ENCODE data around the gene IRF2.

The IRF2 gene

DNA sequence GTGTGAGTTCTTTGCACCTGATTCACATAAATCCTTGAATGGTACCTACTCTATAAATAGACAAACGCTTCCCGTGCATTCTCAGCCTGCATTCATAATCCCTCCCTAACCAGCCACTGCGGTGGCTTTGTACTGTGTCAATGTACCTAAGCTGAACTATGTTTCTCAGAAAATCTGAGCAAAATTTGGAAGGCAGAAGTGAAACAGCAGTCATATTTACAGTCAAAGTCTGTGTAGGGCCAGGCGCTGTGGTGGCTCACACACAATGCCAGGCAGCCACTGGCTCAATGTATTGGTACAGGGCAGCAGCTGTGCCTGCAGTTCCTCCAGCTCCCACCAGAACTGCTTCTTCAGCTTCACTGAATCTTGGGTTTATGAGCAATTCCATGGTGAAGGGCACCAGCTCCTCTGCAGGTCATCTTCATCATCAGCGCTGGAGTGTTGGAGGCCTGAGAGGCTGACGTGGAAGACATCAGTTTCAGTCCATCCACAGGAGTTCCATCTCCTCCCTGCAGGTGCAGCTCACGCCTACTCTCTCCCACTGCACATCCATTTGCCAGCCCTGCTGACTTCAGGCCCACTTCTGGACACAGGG lies 32.3 kb upstream of the IRF2 start:
- TF ChIP-seq, protein P1, sequence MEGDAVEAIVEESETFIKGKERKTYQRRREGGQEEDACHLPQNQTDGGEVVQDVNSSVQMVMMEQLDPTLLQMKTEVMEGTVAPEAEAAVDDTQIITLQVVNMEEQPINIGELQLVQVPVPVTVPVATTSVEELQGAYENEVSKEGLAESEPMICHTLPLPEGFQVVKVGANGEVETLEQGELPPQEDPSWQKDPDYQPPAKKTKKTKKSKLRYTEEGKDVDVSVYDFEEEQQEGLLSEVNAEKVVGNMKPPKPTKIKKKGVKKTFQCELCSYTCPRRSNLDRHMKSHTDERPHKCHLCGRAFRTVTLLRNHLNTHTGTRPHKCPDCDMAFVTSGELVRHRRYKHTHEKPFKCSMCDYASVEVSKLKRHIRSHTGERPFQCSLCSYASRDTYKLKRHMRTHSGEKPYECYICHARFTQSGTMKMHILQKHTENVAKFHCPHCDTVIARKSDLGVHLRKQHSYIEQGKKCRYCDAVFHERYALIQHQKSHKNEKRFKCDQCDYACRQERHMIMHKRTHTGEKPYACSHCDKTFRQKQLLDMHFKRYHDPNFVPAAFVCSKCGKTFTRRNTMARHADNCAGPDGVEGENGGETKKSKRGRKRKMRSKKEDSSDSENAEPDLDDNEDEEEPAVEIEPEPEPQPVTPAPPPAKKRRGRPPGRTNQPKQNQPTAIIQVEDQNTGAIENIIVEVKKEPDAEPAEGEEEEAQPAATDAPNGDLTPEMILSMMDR (IDR thresholded peaks at IDR 0.05): no peak
- no peak for TF ChIP-seq ZFX (IDR thresholded peaks at IDR 0.05; ENCODE audit: borderline replicate concordance)
- H3K27ac ChIP-seq: no peak overlapping the region

- H3K27ac ChIP-seq: no peak overlapping the region
Observed at GRCh38 chr4:184504385-184504784, 30.0 kb upstream of the IRF2 start.

GRCh38 chr4:184503869-184504300 lies 29.5 kb upstream of the IRF2 start:
- H3K27ac ChIP-seq: no peak overlapping the region
- TF ChIP-seq, protein P1 (IDR thresholded peaks at IDR 0.05): no peak
- TF ChIP-seq ZFX (IDR thresholded peaks at IDR 0.05; ENCODE audit: borderline replicate concordance): no peak

More at GRCh38 chr4:184504385-184504784, 30.0 kb upstream of the IRF2 start:
- TF ChIP-seq ZFX (IDR thresholded peaks at IDR 0.05; ENCODE audit: borderline replicate concordance): no peak
- TF ChIP-seq, protein P1 (IDR thresholded peaks at IDR 0.05): no peak

DNA sequence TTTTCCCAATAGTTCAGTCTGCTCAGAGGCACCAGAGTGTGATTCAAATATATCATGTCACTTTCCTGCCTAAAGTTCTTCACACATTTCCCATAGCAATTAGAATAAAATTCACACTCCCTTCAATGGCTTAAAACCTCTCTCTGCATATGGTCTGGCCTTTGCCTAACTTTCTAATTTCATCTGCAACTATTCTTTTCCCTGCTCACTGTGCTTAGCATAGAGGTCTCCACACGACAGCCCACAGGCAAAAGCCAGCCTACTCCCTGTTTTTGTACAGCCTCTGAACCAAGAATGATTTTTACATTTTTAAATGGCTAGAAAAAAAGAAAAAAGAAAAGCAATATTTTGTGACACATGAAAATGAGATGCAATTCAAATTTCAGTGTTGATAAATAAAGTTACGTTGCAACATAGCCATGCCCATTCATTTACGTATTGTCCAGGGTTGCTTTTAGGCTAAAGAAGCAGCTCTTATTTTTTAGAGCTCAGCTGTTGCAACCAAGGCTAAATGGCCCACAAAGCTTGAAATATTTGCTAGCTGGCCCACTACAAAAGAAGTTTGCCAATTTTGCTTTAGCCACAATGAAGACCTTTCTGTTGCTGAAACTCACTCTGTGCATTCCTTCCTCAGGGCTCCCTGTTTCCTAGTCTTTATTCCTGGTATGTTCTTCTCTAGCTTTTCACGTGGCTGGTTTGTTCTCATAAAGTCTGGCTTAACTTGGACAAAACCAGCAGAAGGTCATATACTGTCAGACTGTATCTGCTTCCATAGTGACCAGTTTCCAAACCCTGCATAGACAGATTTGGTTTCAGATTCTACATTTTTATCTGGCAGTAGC lies 26.6 kb upstream of the IRF2 start:
- no peak overlapping the region for H3K27ac ChIP-seq
- TF ChIP-seq, protein P1 (IDR thresholded peaks at IDR 0.05): no peak
- no peak for TF ChIP-seq ZFX (IDR thresholded peaks at IDR 0.05; ENCODE audit: borderline replicate concordance)

- TF ChIP-seq ZFX (IDR thresholded peaks at IDR 0.05; ENCODE audit: borderline replicate concordance): no peak
- TF ChIP-seq, protein P1 (IDR thresholded peaks at IDR 0.05): no peak
- no peak overlapping the region for H3K27ac ChIP-seq
Observed at GRCh38 chr4:184499996-184500395, 25.6 kb upstream of the IRF2 start.

- no peak overlapping the region for H3K27ac ChIP-seq
- TF ChIP-seq, protein P1 (IDR thresholded peaks at IDR 0.05): no peak
- TF ChIP-seq ZFX (IDR thresholded peaks at IDR 0.05; ENCODE audit: borderline replicate concordance): no peak
Observed at GRCh38 chr4:184498598-184498997, 24.2 kb upstream of the IRF2 start.

GRCh38 chr4:184489771-184490170 lies 15.4 kb upstream of the IRF2 start:
- TF ChIP-seq, protein P1 (IDR thresholded peaks at IDR 0.05): no peak
- no peak for TF ChIP-seq ZFX (IDR thresholded peaks at IDR 0.05; ENCODE audit: borderline replicate concordance)
- no peak overlapping the region for H3K27ac ChIP-seq

All from 22Rv1 (cell line).